ENCODE measurements around the gene ANXA2.
A peak's percentile ranks its signal among the peaks of the same experiment; 100 is the strongest.

ANXA2 gene

DNA sequence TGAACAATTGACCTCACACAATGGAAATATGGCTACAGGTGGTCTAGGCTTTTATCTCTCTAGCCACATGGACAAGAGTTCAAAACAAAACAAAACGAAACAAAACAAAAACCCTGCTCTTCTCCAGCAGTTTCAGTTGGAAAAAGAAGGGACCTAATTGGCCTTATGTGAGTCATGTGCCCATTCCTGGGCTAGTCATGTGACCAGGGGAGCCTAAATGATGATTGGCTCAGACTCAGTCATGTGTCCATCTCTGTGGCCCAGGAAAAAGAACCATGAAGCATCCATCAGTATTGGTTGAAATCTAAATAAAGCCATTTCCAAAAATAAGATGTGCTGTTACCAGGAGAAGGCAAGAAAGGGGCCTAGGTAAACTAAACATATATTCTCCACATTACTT is 96.8 kb downstream of the ANXA2 start:
- Histone ChIP-seq H3K79me2 (ENCODE audit: low read length) (no peaks in the 10 kb centered on the region), H2AFZ (ENCODE audit: low read depth, low read length) (peak overlapping the region; percentile 33; the same call in 1 of the 2 replicates), H3K4me3 (ENCODE audit: low read length) (no peak overlapping the region), H3K27me3 (ENCODE audit: low read depth, low read length) (no peaks in the 10 kb centered on the region), H3K4me2 (ENCODE audit: low read length) (no peak overlapping the region), H3K9me3 (ENCODE audit: insufficient read depth, low read length) (no peaks in the 10 kb centered on the region), H3K9ac (ENCODE audit: low read length) (no peak overlapping the region), H3K4me1 (ENCODE audit: low read length) (no peaks in the 10 kb centered on the region), H3K27ac (ENCODE audit: low read length) (no peak overlapping the region), H4K20me1 (ENCODE audit: insufficient read depth, low read length) (no peaks in the 10 kb centered on the region), H3K36me3 (replicated peaks; ENCODE audit: low read depth, low read length) (no peaks in the 10 kb centered on the region)
- TF ChIP-seq EZH2phosphoT487 (IDR thresholded peaks at IDR 0.05; ENCODE audit: low read depth), result no peak

- Histone ChIP-seq H3K79me2 (ENCODE audit: low read length) (no peaks in the 10 kb centered on the region), H3K9ac (ENCODE audit: low read length) (no peak overlapping the region), H3K4me3 (ENCODE audit: low read length) (no peak overlapping the region), H3K36me3 (replicated peaks; ENCODE audit: low read depth, low read length) (no peaks in the 10 kb centered on the region), H4K20me1 (ENCODE audit: insufficient read depth, low read length) (no peaks in the 10 kb centered on the region), H2AFZ (ENCODE audit: low read depth, low read length) (no peak overlapping the region), H3K4me2 (ENCODE audit: low read length) (no peak overlapping the region), H3K9me3 (ENCODE audit: insufficient read depth, low read length) (no peaks in the 10 kb centered on the region), H3K27ac (ENCODE audit: low read length) (no peak overlapping the region), H3K27me3 (ENCODE audit: low read depth, low read length) (no peaks in the 10 kb centered on the region), H3K4me1 (ENCODE audit: low read length) (no peaks in the 10 kb centered on the region)
- no peak for TF ChIP-seq EZH2phosphoT487 (IDR thresholded peaks at IDR 0.05; ENCODE audit: low read depth)
- TF ChIP-seq, protein P1, sequence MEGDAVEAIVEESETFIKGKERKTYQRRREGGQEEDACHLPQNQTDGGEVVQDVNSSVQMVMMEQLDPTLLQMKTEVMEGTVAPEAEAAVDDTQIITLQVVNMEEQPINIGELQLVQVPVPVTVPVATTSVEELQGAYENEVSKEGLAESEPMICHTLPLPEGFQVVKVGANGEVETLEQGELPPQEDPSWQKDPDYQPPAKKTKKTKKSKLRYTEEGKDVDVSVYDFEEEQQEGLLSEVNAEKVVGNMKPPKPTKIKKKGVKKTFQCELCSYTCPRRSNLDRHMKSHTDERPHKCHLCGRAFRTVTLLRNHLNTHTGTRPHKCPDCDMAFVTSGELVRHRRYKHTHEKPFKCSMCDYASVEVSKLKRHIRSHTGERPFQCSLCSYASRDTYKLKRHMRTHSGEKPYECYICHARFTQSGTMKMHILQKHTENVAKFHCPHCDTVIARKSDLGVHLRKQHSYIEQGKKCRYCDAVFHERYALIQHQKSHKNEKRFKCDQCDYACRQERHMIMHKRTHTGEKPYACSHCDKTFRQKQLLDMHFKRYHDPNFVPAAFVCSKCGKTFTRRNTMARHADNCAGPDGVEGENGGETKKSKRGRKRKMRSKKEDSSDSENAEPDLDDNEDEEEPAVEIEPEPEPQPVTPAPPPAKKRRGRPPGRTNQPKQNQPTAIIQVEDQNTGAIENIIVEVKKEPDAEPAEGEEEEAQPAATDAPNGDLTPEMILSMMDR (IDR thresholded peaks at IDR 0.05; ENCODE audit: low read depth, low read length), result no peak
These were observed 98.2 kb downstream of the ANXA2 start for GRCh38 chr15:60299452-60300047.

All from OCI-LY3 (cell line).